Measurements from ENCODE around the gene KCNN2. TPM values are rescaled to one million over a fixed set of nuclear protein-coding genes. Genes with fewer than 3 reads are reported as not detected.

KCNN2 gene
- total RNA-seq, 1 donor = not detected

DNA sequence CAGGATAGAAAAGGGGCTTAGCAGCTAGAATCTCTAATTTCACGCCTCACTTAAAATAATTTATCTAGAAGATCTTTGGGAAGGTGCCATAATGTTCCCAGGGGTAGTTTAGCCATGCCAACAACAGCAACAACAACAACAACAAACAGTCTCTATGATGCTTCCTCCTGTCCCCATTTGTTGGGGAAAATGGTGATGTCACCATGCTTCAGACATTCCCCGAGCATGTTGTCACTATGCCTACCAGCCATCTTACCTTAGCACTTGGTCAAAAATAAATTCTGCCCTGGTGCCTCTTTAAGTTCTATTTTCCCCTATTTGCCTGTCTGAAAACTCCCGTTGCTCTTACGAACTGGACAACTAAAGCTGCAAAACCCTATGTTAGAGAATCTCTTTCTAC is 76.6 kb downstream of the KCNN2 start:
- H3K4me2 ChIP-seq (ENCODE audit: insufficient read depth, low read length) = no peak overlapping the region
- no peaks in the 10 kb centered on the region for H3K4me1 ChIP-seq (ENCODE audit: insufficient read depth, low read length)
- no peaks in the 10 kb centered on the region for H4K20me1 ChIP-seq (ENCODE audit: insufficient read depth, low read length)
- no peak for DNase-seq (ENCODE audit: insufficient read length, low spot score, missing footprints)
- no peaks in the 10 kb centered on the region for H3K9me3 ChIP-seq (ENCODE audit: low read depth, low read length)
- TF ChIP-seq, protein P1, sequence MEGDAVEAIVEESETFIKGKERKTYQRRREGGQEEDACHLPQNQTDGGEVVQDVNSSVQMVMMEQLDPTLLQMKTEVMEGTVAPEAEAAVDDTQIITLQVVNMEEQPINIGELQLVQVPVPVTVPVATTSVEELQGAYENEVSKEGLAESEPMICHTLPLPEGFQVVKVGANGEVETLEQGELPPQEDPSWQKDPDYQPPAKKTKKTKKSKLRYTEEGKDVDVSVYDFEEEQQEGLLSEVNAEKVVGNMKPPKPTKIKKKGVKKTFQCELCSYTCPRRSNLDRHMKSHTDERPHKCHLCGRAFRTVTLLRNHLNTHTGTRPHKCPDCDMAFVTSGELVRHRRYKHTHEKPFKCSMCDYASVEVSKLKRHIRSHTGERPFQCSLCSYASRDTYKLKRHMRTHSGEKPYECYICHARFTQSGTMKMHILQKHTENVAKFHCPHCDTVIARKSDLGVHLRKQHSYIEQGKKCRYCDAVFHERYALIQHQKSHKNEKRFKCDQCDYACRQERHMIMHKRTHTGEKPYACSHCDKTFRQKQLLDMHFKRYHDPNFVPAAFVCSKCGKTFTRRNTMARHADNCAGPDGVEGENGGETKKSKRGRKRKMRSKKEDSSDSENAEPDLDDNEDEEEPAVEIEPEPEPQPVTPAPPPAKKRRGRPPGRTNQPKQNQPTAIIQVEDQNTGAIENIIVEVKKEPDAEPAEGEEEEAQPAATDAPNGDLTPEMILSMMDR (IDR thresholded peaks at IDR 0.05; ENCODE audit: extremely low read depth, low read depth, low read length) = no peak
- no peak overlapping the region for H2AFZ ChIP-seq (ENCODE audit: low read length)
- no peaks in the 10 kb centered on the region for H3K36me3 ChIP-seq (ENCODE audit: insufficient read depth, low read length)
- H3K4me3 ChIP-seq (ENCODE audit: insufficient read depth, low read length) = no peak overlapping the region
- no peaks in the 10 kb centered on the region for H3K79me2 ChIP-seq (ENCODE audit: insufficient read depth, low read length)
- H3K27ac ChIP-seq (ENCODE audit: low read depth, low read length) = no peak overlapping the region
- H3K27me3 ChIP-seq (ENCODE audit: insufficient read depth, low read length) = no peaks in the 10 kb centered on the region

DNA sequence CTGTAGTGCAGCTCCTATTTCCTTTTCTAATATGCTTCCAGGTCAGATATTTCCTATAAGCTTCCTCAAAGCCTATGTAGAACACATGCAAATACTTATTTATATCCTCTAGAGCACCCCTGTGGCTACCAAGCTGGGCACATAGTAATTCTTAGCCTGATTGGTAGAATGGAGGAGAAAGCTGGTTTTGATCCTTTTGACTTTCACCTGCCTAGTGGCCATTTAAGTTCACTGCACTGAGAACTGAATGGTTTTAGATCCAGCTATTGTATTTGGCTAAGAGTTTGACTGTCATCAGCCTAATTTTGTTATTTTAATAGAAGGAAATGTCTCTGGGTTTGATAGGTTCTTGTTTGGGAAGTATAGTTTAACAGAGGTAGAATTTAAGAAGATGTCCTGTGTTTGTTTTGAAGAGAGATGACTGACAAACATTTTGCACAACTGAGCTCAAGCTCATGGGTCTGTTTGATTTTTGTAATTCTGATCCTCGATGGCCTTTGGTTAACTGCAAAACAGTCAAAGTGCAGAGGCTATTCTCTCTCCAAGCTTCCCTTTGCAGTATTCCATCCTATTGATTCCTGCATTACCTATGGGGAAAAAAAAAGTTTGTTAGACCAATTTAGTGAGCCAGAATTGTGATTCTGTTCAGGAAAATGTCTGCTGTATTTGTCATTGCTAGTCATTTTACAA is 85.4 kb downstream of the KCNN2 start:
- TF ChIP-seq, protein P1 (IDR thresholded peaks at IDR 0.05; ENCODE audit: extremely low read depth, low read depth, low read length) = peak; percentile 13
- DNase-seq (ENCODE audit: insufficient read length, low spot score, missing footprints) = no peak
- no peaks in the 10 kb centered on the region for H4K20me1 ChIP-seq (ENCODE audit: insufficient read depth, low read length)
- no peak overlapping the region for H3K27ac ChIP-seq (ENCODE audit: low read depth, low read length)
- no peak overlapping the region for H2AFZ ChIP-seq (ENCODE audit: low read length)
- H3K79me2 ChIP-seq (ENCODE audit: insufficient read depth, low read length) = no peaks in the 10 kb centered on the region
- no peak overlapping the region for H3K4me3 ChIP-seq (ENCODE audit: insufficient read depth, low read length)
- H3K4me1 ChIP-seq (ENCODE audit: insufficient read depth, low read length) = no peaks in the 10 kb centered on the region
- H3K27me3 ChIP-seq (ENCODE audit: insufficient read depth, low read length) = no peaks in the 10 kb centered on the region
- no peaks in the 10 kb centered on the region for H3K36me3 ChIP-seq (ENCODE audit: insufficient read depth, low read length)
- H3K4me2 ChIP-seq (ENCODE audit: insufficient read depth, low read length) = no peak overlapping the region
- H3K9me3 ChIP-seq (ENCODE audit: low read depth, low read length) = no peaks in the 10 kb centered on the region

DNA sequence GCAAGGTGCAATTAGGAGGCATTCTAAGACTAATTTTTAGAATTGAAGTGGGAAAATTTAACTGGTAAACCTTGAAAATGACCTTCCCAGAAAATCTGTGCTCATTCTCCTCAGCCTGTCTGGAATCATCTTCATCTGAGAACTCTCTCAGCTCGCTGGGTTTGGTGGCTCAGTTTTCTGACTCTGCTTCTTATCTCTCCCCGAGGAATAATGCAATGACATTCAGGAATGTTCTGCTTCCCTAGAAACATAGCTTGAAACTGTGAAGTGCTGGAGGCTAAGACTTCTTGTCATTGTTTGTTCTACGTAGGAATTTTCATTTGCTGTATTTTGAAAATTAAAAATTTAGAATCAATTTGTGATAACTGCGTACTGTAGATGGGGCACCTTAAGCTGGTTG is 86.6 kb downstream of the KCNN2 start:
- no peak overlapping the region for H2AFZ ChIP-seq (ENCODE audit: low read length)
- TF ChIP-seq, protein P1 (IDR thresholded peaks at IDR 0.05; ENCODE audit: extremely low read depth, low read depth, low read length) = no peak
- H3K4me3 ChIP-seq (ENCODE audit: insufficient read depth, low read length) = no peak overlapping the region
- no peaks in the 10 kb centered on the region for H3K27me3 ChIP-seq (ENCODE audit: insufficient read depth, low read length)
- H3K4me2 ChIP-seq (ENCODE audit: insufficient read depth, low read length) = no peak overlapping the region
- H4K20me1 ChIP-seq (ENCODE audit: insufficient read depth, low read length) = no peaks in the 10 kb centered on the region
- no peaks in the 10 kb centered on the region for H3K4me1 ChIP-seq (ENCODE audit: insufficient read depth, low read length)
- H3K79me2 ChIP-seq (ENCODE audit: insufficient read depth, low read length) = no peaks in the 10 kb centered on the region
- H3K36me3 ChIP-seq (ENCODE audit: insufficient read depth, low read length) = no peaks in the 10 kb centered on the region
- H3K27ac ChIP-seq (ENCODE audit: low read depth, low read length) = no peak overlapping the region
- no peak for DNase-seq (ENCODE audit: insufficient read length, low spot score, missing footprints)
- no peaks in the 10 kb centered on the region for H3K9me3 ChIP-seq (ENCODE audit: low read depth, low read length)

DNA sequence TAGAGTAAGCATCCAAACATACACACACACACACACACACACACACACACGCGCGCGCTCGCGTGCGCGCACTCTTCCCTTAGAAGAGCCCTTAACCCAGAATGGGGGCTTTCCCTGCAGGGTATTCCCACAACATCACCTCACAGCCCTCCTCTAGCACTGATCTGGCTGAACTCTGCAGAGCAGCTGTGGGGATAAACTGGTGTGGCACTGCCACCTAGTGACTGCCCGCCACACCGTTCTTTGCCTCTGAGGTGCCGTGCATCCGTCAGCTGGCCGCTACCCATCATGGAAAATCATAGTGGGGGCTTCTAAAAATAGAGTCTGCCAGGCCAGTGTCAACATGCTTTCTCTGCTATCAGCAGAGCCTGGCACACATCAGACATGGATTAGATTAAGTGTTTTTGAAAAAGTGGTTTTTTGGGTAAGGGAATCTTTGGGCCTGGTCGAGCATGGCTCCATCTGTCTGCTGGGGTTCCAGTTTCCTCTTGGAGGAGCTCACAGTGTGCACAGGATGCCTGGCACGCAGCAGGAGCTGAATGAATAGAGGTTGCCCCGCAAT is 88.1 kb downstream of the KCNN2 start:
- peak overlapping the region; percentile 26 for H3K4me3 ChIP-seq (ENCODE audit: insufficient read depth, low read length)
- H3K36me3 ChIP-seq (ENCODE audit: insufficient read depth, low read length) = no peaks in the 10 kb centered on the region
- H3K79me2 ChIP-seq (ENCODE audit: insufficient read depth, low read length) = no peaks in the 10 kb centered on the region
- no peaks in the 10 kb centered on the region for H3K4me1 ChIP-seq (ENCODE audit: insufficient read depth, low read length)
- no peaks in the 10 kb centered on the region for H3K9me3 ChIP-seq (ENCODE audit: low read depth, low read length)
- TF ChIP-seq, protein P1 (IDR thresholded peaks at IDR 0.05; ENCODE audit: extremely low read depth, low read depth, low read length) = peak; percentile 71
- H4K20me1 ChIP-seq (ENCODE audit: insufficient read depth, low read length) = no peaks in the 10 kb centered on the region
- peak overlapping the region; percentile 62 for H3K4me2 ChIP-seq (ENCODE audit: insufficient read depth, low read length)
- H3K27me3 ChIP-seq (ENCODE audit: insufficient read depth, low read length) = no peaks in the 10 kb centered on the region
- DNase-seq (ENCODE audit: insufficient read length, low spot score, missing footprints) = peak; percentile 58
- peak overlapping the region; percentile 35 for H2AFZ ChIP-seq (ENCODE audit: low read length)
- no peak overlapping the region for H3K27ac ChIP-seq (ENCODE audit: low read depth, low read length)
